GM18526 (cell line): ENCODE data around the gene PGAP1.

Experiments
- POLR2A ChIP-seq: IDR thresholded peaks from 3 replicates; pipeline ENCODE4 v1.6.1; 2011; ENCODE audit not compliant: insufficient read length; ENCODE audit errors: extremely low read depth

Gene PGAP1

GRCh38 chr2:196926562-196927375, at the start of gene PGAP1:
TSS of gene PGAP1 (minus strand) at chr2:196926707. CDS start at chr2:196926616, 91 bp downstream.
- TF ChIP-seq POLR2A: peak; percentile 71

DNA sequence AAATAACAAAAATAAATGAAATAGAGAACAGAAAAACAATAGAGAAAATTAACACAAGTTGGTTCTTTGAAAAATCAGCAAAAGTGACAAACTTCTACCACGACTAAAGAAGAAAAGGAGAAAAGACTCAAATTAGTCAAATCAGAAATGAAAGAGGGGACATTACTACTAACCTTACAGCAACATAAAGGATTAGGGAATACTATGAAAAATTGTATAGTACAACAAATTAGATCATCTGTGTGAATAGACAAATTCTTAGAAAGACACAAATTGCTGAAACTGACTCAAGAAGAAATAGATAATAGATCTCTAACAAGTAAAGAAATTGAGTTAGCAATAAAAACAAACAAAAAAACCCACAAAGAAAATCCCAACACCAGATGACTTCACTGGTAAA, 48.5 kb upstream of the PGAP1 start:
- TF ChIP-seq POLR2A: no peak

GRCh38 chr2:196971574-196972279, 45.2 kb upstream of the PGAP1 start:
- TF ChIP-seq POLR2A: no peak

GRCh38 chr2:196970099-196970498, 43.6 kb upstream of the PGAP1 start:
- TF ChIP-seq POLR2A: no peak

DNA sequence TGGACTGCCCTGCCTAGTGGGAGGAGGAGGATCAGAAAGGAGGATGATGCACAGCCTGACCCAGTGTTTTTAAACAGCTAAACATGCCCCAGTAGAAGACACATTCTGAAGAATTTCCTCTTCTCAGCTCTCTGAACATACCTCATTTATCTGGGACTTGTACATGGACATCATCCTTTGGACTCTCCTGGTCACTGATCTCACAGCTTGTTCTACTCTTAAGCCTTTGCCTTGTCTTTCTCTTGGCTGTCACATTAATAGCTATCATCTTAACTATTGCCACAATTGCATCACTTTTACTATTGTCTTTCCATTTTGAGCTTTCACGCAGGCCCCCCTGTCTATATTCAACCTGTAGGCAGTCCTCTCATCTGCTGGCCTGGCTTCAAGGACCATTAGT, 42.0 kb upstream of the PGAP1 start:
- TF ChIP-seq POLR2A: no peak

- no peak for TF ChIP-seq POLR2A
Measured at GRCh38 chr2:196967775-196968174, 41.3 kb upstream of the PGAP1 start.

DNA sequence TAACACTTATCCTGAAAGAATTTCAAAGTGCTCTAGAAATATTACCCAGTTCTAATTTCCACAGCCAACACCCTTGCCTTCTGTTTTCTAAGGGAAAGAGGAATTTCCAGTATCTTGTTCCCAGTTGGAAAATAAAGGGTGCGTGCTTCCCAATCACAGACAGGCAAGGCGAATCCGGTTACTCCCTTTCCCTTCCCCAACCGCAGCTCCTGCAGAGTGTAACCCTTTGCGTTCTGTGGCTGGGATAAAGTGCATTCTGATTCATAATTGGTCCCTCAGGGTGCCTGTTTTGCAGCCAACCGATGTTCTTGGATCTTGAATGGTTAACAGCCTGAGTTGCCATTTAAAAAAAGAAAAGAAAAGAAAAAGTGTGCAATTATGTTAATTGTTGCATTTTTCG, 40.6 kb upstream of the PGAP1 start:
- TF ChIP-seq POLR2A: no peak

- no peak for TF ChIP-seq POLR2A
Measured at GRCh38 chr2:196966061-196966460, 39.6 kb upstream of the PGAP1 start.

DNA sequence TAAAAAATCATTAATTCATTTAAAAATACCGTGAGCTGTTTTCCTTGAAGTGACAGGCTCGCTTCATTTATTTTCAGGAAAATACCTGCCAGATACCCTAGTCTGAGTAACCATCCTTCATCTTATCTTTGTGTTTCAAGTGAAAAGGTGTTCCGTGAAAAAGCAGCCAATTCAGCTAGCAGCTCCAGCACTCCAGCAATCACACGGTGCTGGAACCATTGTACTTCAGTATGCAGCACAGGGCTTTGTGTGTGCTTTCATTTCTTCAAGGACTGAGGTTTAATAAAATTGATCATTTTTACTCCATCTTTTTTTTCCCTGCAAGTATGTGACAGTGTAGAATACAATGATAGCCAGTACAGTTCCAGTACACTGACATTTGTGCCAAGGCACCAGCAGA, 39.1 kb upstream of the PGAP1 start:
- no peak for TF ChIP-seq POLR2A

DNA sequence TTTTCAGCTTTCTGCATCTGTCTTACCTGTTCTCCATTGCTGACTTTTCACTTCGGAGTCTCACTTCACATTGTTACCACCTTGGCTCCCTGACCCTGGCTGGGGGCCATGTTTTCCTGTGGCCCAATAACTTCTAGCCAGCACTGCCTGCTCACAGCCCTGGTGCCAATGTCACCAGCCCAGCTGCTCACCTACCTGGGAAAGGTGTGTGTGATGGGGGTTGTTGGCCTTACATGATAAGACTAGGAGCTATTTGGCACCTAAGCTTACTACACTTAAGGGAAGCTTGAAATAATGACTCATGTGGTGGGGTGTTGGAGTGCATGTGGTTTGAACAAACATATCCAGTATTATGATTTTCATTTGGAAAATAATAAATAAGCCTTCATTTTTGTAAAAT, 37.5 kb upstream of the PGAP1 start:
- no peak for TF ChIP-seq POLR2A

DNA sequence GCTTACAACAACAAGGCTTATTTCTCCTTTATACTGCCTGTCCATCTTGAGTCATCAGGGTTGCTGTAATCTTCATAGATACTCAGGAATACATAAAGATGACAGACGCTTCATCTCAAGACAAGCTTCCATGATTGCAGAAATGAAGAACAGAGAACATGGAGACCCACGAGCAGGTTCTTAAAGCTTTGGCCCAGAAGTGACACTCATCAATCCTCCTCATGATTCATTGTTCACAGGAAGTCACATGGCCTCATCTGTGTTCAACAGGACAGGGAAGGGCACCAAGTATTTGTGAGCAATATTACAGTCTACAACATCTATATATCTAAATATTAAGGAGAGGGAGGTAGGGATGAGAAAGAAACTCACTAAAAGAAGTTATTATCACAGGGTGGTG, 36.5 kb upstream of the PGAP1 start:
- no peak for TF ChIP-seq POLR2A

GRCh38 chr2:196962325-196962724, 35.8 kb upstream of the PGAP1 start:
- no peak for TF ChIP-seq POLR2A

GRCh38 chr2:196961889-196962288, 35.4 kb upstream of the PGAP1 start:
- no peak for TF ChIP-seq POLR2A

DNA sequence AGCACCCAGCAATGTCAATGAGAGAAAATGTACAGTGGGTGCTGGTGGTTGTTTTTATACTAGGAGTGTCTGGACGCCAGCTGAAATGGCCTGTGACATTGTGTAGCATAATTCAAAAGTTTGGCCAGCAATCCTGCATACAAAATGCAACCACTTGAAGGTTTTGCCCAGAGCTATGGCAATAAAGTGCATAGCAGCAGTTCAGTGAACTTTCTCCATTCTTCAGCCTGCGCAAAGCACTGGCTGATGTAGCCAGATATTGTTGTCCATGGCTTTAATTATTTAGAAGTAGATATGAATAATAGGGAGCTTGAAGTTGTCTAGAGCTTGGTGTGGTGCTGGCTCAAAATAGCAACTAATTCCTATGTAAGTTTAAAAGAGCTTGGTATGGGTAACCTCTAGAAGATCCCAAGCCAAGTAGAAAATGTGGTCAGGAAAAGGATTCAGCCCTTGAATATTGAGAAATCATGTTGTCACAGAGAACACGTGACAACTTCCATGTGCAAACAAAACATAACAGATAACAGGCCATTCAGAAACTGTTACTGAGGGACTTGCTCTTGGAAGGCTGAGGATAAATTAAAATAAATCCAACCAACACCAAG, 33.3 kb upstream of the PGAP1 start:
- no peak for TF ChIP-seq POLR2A

- TF ChIP-seq POLR2A: no peak
Measured at GRCh38 chr2:196959281-196959680, 32.8 kb upstream of the PGAP1 start.

- no peak for TF ChIP-seq POLR2A
Measured at GRCh38 chr2:196957881-196958525, 31.5 kb upstream of the PGAP1 start.
